ENCODE results near the gene OR5AU1.

Gene OR5AU1

GRCh38 chr14:21149641-21150367 lies 6.1 kb downstream of the OR5AU1 start:
- H3K4me3 ChIP-seq (ENCODE audit: low read depth, low read length): no peak overlapping the region
- TF ChIP-seq CTCF (IDR thresholded peaks at IDR 0.05; ENCODE audit: insufficient read depth, low read depth, low read length, missing control alignments): no peak

GRCh38 chr14:21145437-21145836 lies 10.4 kb downstream of the OR5AU1 start:
- no peak for DNase-seq (ENCODE audit: low read depth)
- no peak overlapping the region for H3K4me3 ChIP-seq (ENCODE audit: low read depth, low read length)
- no peak for TF ChIP-seq CTCF (IDR thresholded peaks at IDR 0.05; ENCODE audit: insufficient read depth, low read depth, low read length, missing control alignments)

More at GRCh38 chr14:21149641-21150367, 6.1 kb downstream of the OR5AU1 start:
- no peak for DNase-seq (ENCODE audit: low read depth)

DNA sequence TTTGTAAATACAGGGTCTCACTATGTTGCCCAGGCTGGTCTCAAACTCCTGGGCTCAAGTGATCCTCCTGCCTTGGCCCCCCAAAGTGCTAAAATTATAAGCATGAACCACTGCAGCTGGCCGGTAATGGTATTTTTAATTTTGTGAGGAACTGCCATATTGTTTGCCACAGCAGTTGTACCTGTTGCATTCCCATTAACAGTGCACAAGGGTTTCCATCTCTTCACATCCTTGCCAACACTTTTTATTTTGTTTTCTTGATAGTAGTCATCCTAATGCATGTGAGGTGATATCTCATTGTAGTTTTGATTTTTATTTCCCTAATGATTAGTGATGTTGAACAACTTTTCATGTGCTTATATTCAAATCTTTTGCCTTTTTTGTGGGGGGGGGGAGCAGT lies 13.5 kb downstream of the OR5AU1 start:
- no peak for TF ChIP-seq CTCF (IDR thresholded peaks at IDR 0.05; ENCODE audit: insufficient read depth, low read depth, low read length, missing control alignments)
- DNase-seq (ENCODE audit: low read depth): no peak
- no peak overlapping the region for H3K4me3 ChIP-seq (ENCODE audit: low read depth, low read length)

DNA sequence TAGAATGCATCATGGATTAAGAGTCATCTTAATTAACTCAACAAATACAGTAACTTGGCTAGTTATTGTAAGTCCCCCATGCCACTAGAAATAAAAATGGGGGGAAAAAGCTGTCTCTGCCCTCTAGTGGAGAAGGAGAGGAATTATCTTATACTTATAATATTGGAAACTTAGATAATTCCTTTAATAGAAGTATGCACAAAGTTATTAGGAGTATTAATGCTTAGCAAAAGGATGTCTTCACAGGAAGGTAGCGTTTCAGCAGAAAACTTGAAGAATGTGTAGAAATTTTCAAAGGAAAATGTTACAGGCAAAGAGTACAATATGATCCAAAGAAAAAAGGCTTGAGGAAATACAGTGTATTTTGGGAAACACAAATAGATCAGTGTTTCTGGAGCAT lies 19.8 kb downstream of the OR5AU1 start:
- no peak overlapping the region for H3K4me3 ChIP-seq (ENCODE audit: low read depth, low read length)
- peak; percentile 58 for TF ChIP-seq CTCF (IDR thresholded peaks at IDR 0.05; ENCODE audit: insufficient read depth, low read depth, low read length, missing control alignments)
- peak; percentile 17 for DNase-seq (ENCODE audit: low read depth)

- H3K4me3 ChIP-seq (ENCODE audit: low read depth, low read length): no peak overlapping the region
- TF ChIP-seq CTCF (IDR thresholded peaks at IDR 0.05; ENCODE audit: insufficient read depth, low read depth, low read length, missing control alignments): no peak
- DNase-seq (ENCODE audit: low read depth): no peak
Measured at GRCh38 chr14:21133901-21134300, 22.0 kb downstream of the OR5AU1 start.

- DNase-seq (ENCODE audit: low read depth): peak; percentile 3
- no peak for TF ChIP-seq CTCF (IDR thresholded peaks at IDR 0.05; ENCODE audit: insufficient read depth, low read depth, low read length, missing control alignments)
- no peak overlapping the region for H3K4me3 ChIP-seq (ENCODE audit: low read depth, low read length)
Measured at GRCh38 chr14:21123429-21123828, 32.4 kb downstream of the OR5AU1 start.

GRCh38 chr14:21121122-21121521 lies 34.7 kb downstream of the OR5AU1 start:
- DNase-seq (ENCODE audit: low read depth): no peak
- no peak overlapping the region for H3K4me3 ChIP-seq (ENCODE audit: low read depth, low read length)
- TF ChIP-seq CTCF (IDR thresholded peaks at IDR 0.05; ENCODE audit: insufficient read depth, low read depth, low read length, missing control alignments): no peak
